Naive thymus-derived CD4-positive, alpha-beta T cell (primary cell): ENCODE measurements around the gene ZNF423. TPM values are rescaled to one million over a fixed set of nuclear protein-coding genes. Genes with fewer than 3 reads are reported as not detected.
A peak's percentile ranks its signal among the peaks of the same experiment; 100 is the strongest.

Source experiments
- ATAC-seq: fragments of 150-1000 bp; cut with Tn5 transposase; 2 replicates; pipeline ENCODE4 v1.10.0; 2021; ENCODE audit warnings: mild to moderate bottlenecking, moderate library complexity
- CTCF ChIA-PET: fragments of 350-600 bp; sonication (Branson Sonifier 250); formaldehyde crosslinking; loops from one replicate; lab custom pipeline; 2021; ENCODE audit warnings: antibody characterized with exemption; lab: Charles Lee
- POLR2A ChIA-PET: fragments of 350-600 bp; sonication (Branson Sonifier 250); formaldehyde crosslinking; loops from one replicate; lab custom pipeline; 2021; ENCODE audit warnings: antibody characterized with exemption, inconsistent platforms; lab: Charles Lee
- DNase-seq, 9 donors: peaks; one replicate each; pipeline versions ENCODE4 v3.0.0 to v3.0.0-alpha.2; 2020 to 2022; ENCODE audit warnings: mixed read lengths in 1 of 9
- H3K27ac ChIP-seq: one replicate; pipeline ENCODE4 v1.7.0; 2013; ENCODE audit warnings: mild to moderate bottlenecking, low read depth, low read length, moderate library complexity
- H3K27me3 ChIP-seq, 2 donors: one replicate each; pipeline ENCODE4 v1.7.0; 2013; ENCODE audit warnings: low read length in 2 of 2, mild to moderate bottlenecking in 2 of 2, moderate library complexity in 2 of 2; ENCODE audit not compliant: control insufficient read depth in 2 of 2, insufficient read depth in 2 of 2
- H3K36me3 ChIP-seq, 3 experiments: 1 replicate in 2 of 3; 2 replicates in 1 of 3; pipeline ENCODE4 v1.7.0; 2013; ENCODE audit warnings: low read length in 3 of 3, mild to moderate bottlenecking in 3 of 3, moderate library complexity in 1 of 3; ENCODE audit not compliant: insufficient read depth in 3 of 3, control insufficient read depth in 2 of 3
- H3K4me1 ChIP-seq, 2 donors: one replicate each; pipeline ENCODE4 v1.7.0; 2013; ENCODE audit warnings: low read length in 2 of 2, mild to moderate bottlenecking in 2 of 2, moderate library complexity in 1 of 2; ENCODE audit not compliant: control insufficient read depth in 2 of 2, insufficient read depth in 2 of 2
- H3K4me3 ChIP-seq: 2 replicates; pipeline ENCODE4 v1.7.0; 2013; ENCODE audit warnings: mild to moderate bottlenecking, low read length
- H3K9me3 ChIP-seq, 3 experiments: 1 replicate in 2 of 3; 2 replicates in 1 of 3; pipeline ENCODE4 v1.7.0; 2013; ENCODE audit warnings: low read length in 3 of 3; ENCODE audit not compliant: control insufficient read depth in 2 of 3
- H3K27ac Mint-ChIP-seq, 9 donors: one replicate each; pipeline ENCODE4 v1.8.0; 2020 to 2022; ENCODE audit warnings: mixed read lengths in 9 of 9, mild to moderate bottlenecking in 8 of 9, moderate library complexity in 5 of 9, inconsistent platforms in 2 of 9
- H3K27me3 Mint-ChIP-seq, 5 donors: one replicate each; pipeline ENCODE4 v1.8.0; 2021 to 2022; ENCODE audit warnings: mixed read lengths in 5 of 5, mild to moderate bottlenecking in 1 of 5
- H3K36me3 Mint-ChIP-seq, 5 donors: one replicate each; pipeline ENCODE4 v1.8.0; 2020 to 2022; ENCODE audit warnings: mixed read lengths in 5 of 5, mild to moderate bottlenecking in 3 of 5, inconsistent platforms in 1 of 5
- H3K4me1 Mint-ChIP-seq, 7 donors: one replicate each; pipeline ENCODE4 v1.8.0; 2020 to 2022; ENCODE audit warnings: mixed read lengths in 7 of 7, mild to moderate bottlenecking in 3 of 7, inconsistent platforms in 1 of 7
- H3K4me3 Mint-ChIP-seq, 10 donors: one replicate each; pipeline ENCODE4 v1.8.0; 2020 to 2022; ENCODE audit warnings: mild to moderate bottlenecking in 10 of 10, mixed read lengths in 10 of 10, moderate library complexity in 6 of 10, inconsistent platforms in 2 of 10
- H3K9me3 Mint-ChIP-seq, 11 donors: one replicate each; pipeline ENCODE4 v1.8.0; 2020 to 2022; ENCODE audit warnings: mixed read lengths in 11 of 11, mild to moderate bottlenecking in 4 of 11, inconsistent platforms in 1 of 11, moderate library complexity in 1 of 11
- intact Hi-C, 2 donors: fragments of 100-400 bp; cut with micrococcal nuclease; formaldehyde crosslinking; loops; one replicate each; pipeline ENCODE4 v1.15.1; 2023
- polyA plus RNA-seq, 2 donors: library from polyadenylated mRNA; unstranded; fragments of 300-500 nt; fragmentation: Illumina TruSeq; gene quantifications; one replicate each; pipeline ENCODE4 v1.2.3, GENCODE V29; 2021
- total RNA-seq, 6 experiments: library from RNA in 5 of 6; stranded (reverse) in 5 of 6; gene quantifications; 1 replicate in 5 of 6; 2 replicates in 1 of 6; pipeline ENCODE4 v1.2.3 and lab custom pipeline; 2021 to 2026

ZNF423 gene
- total and polyA plus RNA-seq, 7 experiments from 2014 or later, result not detected

- Histone ChIP-seq H3K9me3 (no peaks in the 10 kb centered on the region), H3K4me3 (no peak overlapping the region), H3K4me1 (no peaks in the 10 kb centered on the region), H3K27ac (no peak overlapping the region), H3K27me3 (no peaks in the 10 kb centered on the region), H3K36me3 (no peaks in the 10 kb centered on the region)
- Mint-ChIP-seq H3K36me3 (no peaks in the 10 kb centered on the region), H3K4me1 (peaks cover 0 to 6% (median 0%) of the 10 kb centered on the region in 7 donors), H3K27me3 (peaks cover 0 to 11% (median 0%) of the 10 kb centered on the region in 5 donors), H3K4me3 (no peak overlapping the region), H3K9me3 (peaks cover 0 to 1% (median 0%) of the 10 kb centered on the region in 11 donors), H3K27ac (no peak overlapping the region)
- ChIA-PET POLR2A (no interaction called here), CTCF (no interaction called here)
- ATAC-seq (no peak), DNase-seq (no peak)
- intact Hi-C loops, result no loop called here
These were observed 217.8 kb downstream of the ZNF423 start for GRCh38 chr16:49637933-49638672.

- intact Hi-C loops, result no loop called here
- no peak overlapping the region for H3K4me3 ChIP-seq
These were observed 218.4 kb downstream of the ZNF423 start for GRCh38 chr16:49637511-49637910.

GRCh38 chr16:49636608-49637007 lies 219.3 kb downstream of the ZNF423 start:
- H3K27ac ChIP-seq, result no peak overlapping the region
- ChIA-PET POLR2A (no interaction called here), CTCF (interaction anchor here (0.7 kb wide), 1 partner anchor 97 kb away, joined by 3 read pairs; no protein-coding TSS in a partner anchor)
- ATAC-seq (no peak), DNase-seq (no peak)
- no peak overlapping the region for H3K27ac Mint-ChIP-seq
- peaks cover 0 to 11% (median 0%) of the 10 kb centered on the region in 5 donors for H3K27me3 Mint-ChIP-seq
- H3K4me1 Mint-ChIP-seq, result peaks cover 0 to 6% (median 0%) of the 10 kb centered on the region in 7 donors
- no peak overlapping the region for H3K4me3 ChIP-seq
- no peaks in the 10 kb centered on the region for H3K27me3 ChIP-seq
- peaks cover 0 to 1% (median 0%) of the 10 kb centered on the region in 11 donors for H3K9me3 Mint-ChIP-seq
- intact Hi-C loops, result no loop called here
- H3K36me3 Mint-ChIP-seq, result no peaks in the 10 kb centered on the region
- no peaks in the 10 kb centered on the region for H3K9me3 ChIP-seq
- no peaks in the 10 kb centered on the region for H3K36me3 ChIP-seq
- H3K4me1 ChIP-seq, result no peaks in the 10 kb centered on the region
- no peak overlapping the region for H3K4me3 Mint-ChIP-seq

More at GRCh38 chr16:49637511-49637910, 218.4 kb downstream of the ZNF423 start:
- Mint-ChIP-seq H3K36me3 (no peaks in the 10 kb centered on the region), H3K27me3 (peaks cover 0 to 11% (median 0%) of the 10 kb centered on the region in 5 donors), H3K27ac (no peak overlapping the region), H3K4me3 (no peak overlapping the region), H3K9me3 (peaks cover 0 to 1% (median 0%) of the 10 kb centered on the region in 11 donors), H3K4me1 (peaks cover 0 to 6% (median 0%) of the 10 kb centered on the region in 7 donors)
- no peak for ATAC-seq
- no peaks in the 10 kb centered on the region for H3K36me3 ChIP-seq
- ChIA-PET CTCF (interaction anchor here (0.7 kb wide), 1 partner anchor 98 kb away, joined by 3 read pairs; no protein-coding TSS in a partner anchor), POLR2A (no interaction called here)
- no peak for DNase-seq
- no peaks in the 10 kb centered on the region for H3K9me3 ChIP-seq
- H3K4me1 ChIP-seq, result no peaks in the 10 kb centered on the region
- no peaks in the 10 kb centered on the region for H3K27me3 ChIP-seq
- H3K27ac ChIP-seq, result no peak overlapping the region

DNA sequence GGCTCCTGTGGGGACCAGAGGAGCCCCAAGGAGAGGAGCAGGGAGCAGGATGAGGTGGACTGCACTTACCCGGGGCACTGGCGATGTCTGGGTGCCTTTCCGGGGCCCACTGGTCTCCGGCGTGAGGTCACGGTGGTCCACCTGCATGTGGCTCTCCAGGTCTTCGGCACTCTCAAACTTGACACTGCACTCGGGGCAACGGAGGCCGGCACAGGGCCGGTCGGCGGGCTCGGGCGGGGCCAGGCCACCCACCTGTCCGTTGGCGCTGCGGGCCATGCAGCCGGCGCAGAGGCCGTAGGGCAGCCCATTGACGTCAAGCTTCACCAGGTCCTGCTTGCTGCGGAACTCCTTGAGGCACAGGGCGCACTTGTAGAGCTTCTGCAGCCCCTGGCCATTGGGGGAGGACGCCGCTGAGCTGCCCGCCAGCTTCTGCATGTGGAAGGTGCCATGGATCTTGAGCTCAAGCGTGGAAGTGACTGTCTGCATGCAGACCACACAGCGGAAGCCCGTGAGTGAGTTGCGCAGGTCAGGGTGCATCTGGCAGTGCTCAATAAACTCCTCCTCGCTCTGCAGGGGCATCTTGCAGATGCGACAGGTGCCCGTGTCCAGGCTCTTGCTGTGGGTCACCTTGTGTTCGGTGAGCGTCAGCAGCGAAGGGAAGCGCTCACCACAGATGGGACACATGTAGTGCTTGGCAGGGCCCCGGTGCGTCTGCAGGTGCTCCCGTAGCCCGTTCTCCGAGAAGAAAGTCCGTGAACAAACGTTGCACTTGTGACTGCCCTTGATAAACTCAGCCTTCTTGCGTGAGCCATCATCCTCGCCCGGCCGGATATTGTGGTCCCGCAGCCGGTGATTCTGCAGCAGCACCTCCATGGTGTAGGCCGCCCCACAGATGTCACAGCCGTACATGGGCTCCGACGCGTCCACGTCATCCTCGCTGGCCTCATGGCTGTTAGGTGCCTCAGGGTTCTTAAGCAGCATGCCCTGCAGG lies 220.0 kb downstream of the ZNF423 start:
- Mint-ChIP-seq H3K27me3 (peaks cover 0 to 11% (median 0%) of the 10 kb centered on the region in 5 donors), H3K36me3 (no peaks in the 10 kb centered on the region), H3K4me1 (peaks cover 0 to 6% (median 0%) of the 10 kb centered on the region in 7 donors), H3K9me3 (peaks cover 0 to 3% (median 0%) of the 10 kb centered on the region in 11 donors), H3K27ac (peak overlapping the region in 1 of 9 donors; percentile 10), H3K4me3 (no peak overlapping the region)
- ATAC-seq, result no peak
- Histone ChIP-seq H3K27ac (no peak overlapping the region), H3K27me3 (no peaks in the 10 kb centered on the region), H3K4me1 (no peaks in the 10 kb centered on the region), H3K9me3 (no peaks in the 10 kb centered on the region), H3K4me3 (no peak overlapping the region), H3K36me3 (no peaks in the 10 kb centered on the region)
- POLR2A ChIA-PET, result no interaction called here
- intact Hi-C loops, result no loop called here
- DNase-seq, result no peak
- CTCF ChIA-PET, result no interaction called here

- intact Hi-C loops, result no loop called here
- H3K4me1 Mint-ChIP-seq, result peaks cover 0 to under 1% (median 0%) of the 10 kb centered on the region in 7 donors
- H3K27me3 Mint-ChIP-seq, result peaks cover 0 to 6% (median 0%) of the 10 kb centered on the region in 5 donors
- Histone ChIP-seq H3K4me1 (no peaks in the 10 kb centered on the region), H3K4me3 (no peak overlapping the region), H3K27ac (no peak overlapping the region), H3K36me3 (no peaks in the 10 kb centered on the region), H3K9me3 (no peaks in the 10 kb centered on the region), H3K27me3 (no peaks in the 10 kb centered on the region)
- H3K4me3 Mint-ChIP-seq, result no peak overlapping the region
- H3K9me3 Mint-ChIP-seq, result peaks cover 0 to 6% (median 0%) of the 10 kb centered on the region in 11 donors
- H3K36me3 Mint-ChIP-seq, result no peaks in the 10 kb centered on the region
- DNase-seq, result no peak
- CTCF ChIA-PET, result no interaction called here
- H3K27ac Mint-ChIP-seq, result no peak overlapping the region
- POLR2A ChIA-PET, result no interaction called here
- ATAC-seq, result no peak
These were observed 220.9 kb downstream of the ZNF423 start for GRCh38 chr16:49635009-49635350.

- Mint-ChIP-seq H3K27me3 (peaks cover 0 to 4% (median 0%) of the 10 kb centered on the region in 5 donors), H3K4me3 (no peak overlapping the region), H3K27ac (no peak overlapping the region), H3K36me3 (no peaks in the 10 kb centered on the region), H3K4me1 (no peaks in the 10 kb centered on the region), H3K9me3 (peaks cover 0 to 6% (median 0%) of the 10 kb centered on the region in 11 donors)
- Histone ChIP-seq H3K4me1 (no peaks in the 10 kb centered on the region), H3K27me3 (no peaks in the 10 kb centered on the region), H3K4me3 (no peak overlapping the region), H3K36me3 (no peaks in the 10 kb centered on the region), H3K27ac (no peak overlapping the region), H3K9me3 (no peaks in the 10 kb centered on the region)
- intact Hi-C loops, result no loop called here
- ChIA-PET POLR2A (no interaction called here), CTCF (no interaction called here)
- ATAC-seq (no peak), DNase-seq (no peak)
These were observed 221.5 kb downstream of the ZNF423 start for GRCh38 chr16:49634235-49635008.
